ACC112 (cell line): ENCODE results near the gene SLC22A17.
A peak's percentile ranks its signal among the peaks of the same experiment; 100 is the strongest.

ENCODE experiments used
- H2AFZ ChIP-seq: fragments of 200-600 bp; sonication (generic); one replicate; pipeline ENCODE4 v1.6.0; 2017; ENCODE audit warnings: antibody characterized with exemption, low read length; ENCODE audit not compliant: unreplicated experiment
- H3K27ac ChIP-seq: fragments of 200-600 bp; sonication (generic); 2 replicates; pipeline ENCODE4 v1.5.1; 2014; ENCODE audit warnings: low read depth, mild to moderate bottlenecking, antibody characterized with exemption, low read length, moderate library complexity
- H3K27me3 ChIP-seq: fragments of 200-600 bp; sonication (generic); 2 replicates; pipeline ENCODE4 v1.6.1; 2014; ENCODE audit warnings: mild to moderate bottlenecking, antibody characterized with exemption, low read length, moderate library complexity, mixed read lengths; ENCODE audit not compliant: insufficient read depth
- H3K36me3 ChIP-seq: fragments of 200-600 bp; sonication (generic); 2 replicates; pipeline ENCODE4 v1.6.1; 2016; ENCODE audit warnings: mild to moderate bottlenecking, antibody characterized with exemption, low read length, moderate library complexity, mixed read lengths; ENCODE audit not compliant: insufficient read depth
- H3K4me1 ChIP-seq: fragments of 200-600 bp; sonication (generic); one replicate; pipeline ENCODE4 v1.6.1; 2016; ENCODE audit warnings: low read length, mixed read lengths; ENCODE audit not compliant: insufficient read depth, unreplicated experiment, control insufficient read depth
- H3K4me3 ChIP-seq: fragments of 200-600 bp; sonication (generic); 2 replicates; pipeline ENCODE4 v1.5.1; 2014; ENCODE audit warnings: mild to moderate bottlenecking, low read depth, low read length
- H3K79me2 ChIP-seq: fragments of 200-600 bp; sonication (generic); one replicate; pipeline ENCODE4 v1.6.0; 2016; ENCODE audit warnings: low read length; ENCODE audit not compliant: control insufficient read depth, unreplicated experiment, insufficient read depth

The SLC22A17 gene

GRCh38 chr14:23302290-23303225 is 50.1 kb downstream of the SLC22A17 start, which contains the start of gene PPP1R3E:
Gene PPP1R3E, minus strand, starts transcription at chr14:23302859. Its CDS starts 283 bp downstream, at chr14:23302576.
- Histone ChIP-seq H3K79me2 (peaks cover 15% of the 10 kb centered on the region), H2AFZ (peak within 1 kb of the TSS; percentile 96), H3K27ac (peak within 1 kb of the TSS; percentile 81), H3K4me1 (peaks cover 35% of the 10 kb centered on the region), H3K36me3 (no peaks in the 10 kb centered on the region), H3K27me3 (no peaks in the 10 kb centered on the region), H3K4me3 (peak within 1 kb of the TSS; percentile 95)

GRCh38 chr14:23301969-23302289 is 50.8 kb downstream of the SLC22A17 start:
- Histone ChIP-seq H3K4me1 (peaks cover 34% of the 10 kb centered on the region), H2AFZ (peak overlapping the region; percentile 96), H3K27ac (peak overlapping the region; percentile 81), H3K79me2 (peaks cover 9% of the 10 kb centered on the region), H3K27me3 (no peaks in the 10 kb centered on the region), H3K4me3 (peak overlapping the region; percentile 95), H3K36me3 (no peaks in the 10 kb centered on the region)

GRCh38 chr14:23301288-23301968 is 51.3 kb downstream of the SLC22A17 start:
- Histone ChIP-seq H3K4me3 (peak overlapping the region; percentile 95), H3K27me3 (no peaks in the 10 kb centered on the region), H3K4me1 (peaks cover 34% of the 10 kb centered on the region), H3K36me3 (no peaks in the 10 kb centered on the region), H2AFZ (peak overlapping the region; percentile 53), H3K27ac (peak overlapping the region; percentile 98), H3K79me2 (peaks cover 6% of the 10 kb centered on the region)

- Histone ChIP-seq H3K4me1 (peaks cover 30% of the 10 kb centered on the region), H2AFZ (peak overlapping the region; percentile 82), H3K36me3 (no peaks in the 10 kb centered on the region), H3K27ac (peak overlapping the region; percentile 98), H3K79me2 (peaks cover 6% of the 10 kb centered on the region), H3K4me3 (peak overlapping the region; percentile 92), H3K27me3 (no peaks in the 10 kb centered on the region)
Observed at GRCh38 chr14:23300687-23301223, 51.9 kb downstream of the SLC22A17 start.

GRCh38 chr14:23299986-23300686 is 52.6 kb downstream of the SLC22A17 start:
- H3K27me3 ChIP-seq, result no peaks in the 10 kb centered on the region
- peaks cover 28% of the 10 kb centered on the region for H3K4me1 ChIP-seq
- H3K27ac ChIP-seq, result peak overlapping the region; percentile 98
- peak overlapping the region; percentile 17 for H2AFZ ChIP-seq
- H3K4me3 ChIP-seq, result peak overlapping the region; percentile 92
- H3K36me3 ChIP-seq, result no peaks in the 10 kb centered on the region
- peaks cover 6% of the 10 kb centered on the region for H3K79me2 ChIP-seq

- no peaks in the 10 kb centered on the region for H3K27me3 ChIP-seq
- H3K4me3 ChIP-seq, result peak overlapping the region; percentile 92
- H2AFZ ChIP-seq, result no peak overlapping the region
- peaks cover 6% of the 10 kb centered on the region for H3K79me2 ChIP-seq
- peaks cover 34% of the 10 kb centered on the region for H3K4me1 ChIP-seq
- peak overlapping the region; percentile 98 for H3K27ac ChIP-seq
- H3K36me3 ChIP-seq, result no peaks in the 10 kb centered on the region
Observed at GRCh38 chr14:23299211-23299957, 53.3 kb downstream of the SLC22A17 start.

- no peak overlapping the region for H2AFZ ChIP-seq
- H3K27me3 ChIP-seq, result no peaks in the 10 kb centered on the region
- H3K4me1 ChIP-seq, result peaks cover 34% of the 10 kb centered on the region
- H3K79me2 ChIP-seq, result peaks cover 6% of the 10 kb centered on the region
- 0 out of 2 replicates have a peak overlapping the region, but pooled peaks have one; percentile 59 for H3K4me3 ChIP-seq
- H3K27ac ChIP-seq, result peak overlapping the region; percentile 98
- H3K36me3 ChIP-seq, result no peaks in the 10 kb centered on the region
Observed at GRCh38 chr14:23297611-23298277, 54.9 kb downstream of the SLC22A17 start.

GRCh38 chr14:23297096-23297495 is 55.6 kb downstream of the SLC22A17 start:
- H3K36me3 ChIP-seq, result no peaks in the 10 kb centered on the region
- H3K27ac ChIP-seq, result no peak overlapping the region
- H3K79me2 ChIP-seq, result peaks cover 6% of the 10 kb centered on the region
- no peak overlapping the region for H2AFZ ChIP-seq
- no peak overlapping the region for H3K4me3 ChIP-seq
- H3K27me3 ChIP-seq, result no peaks in the 10 kb centered on the region
- peaks cover 34% of the 10 kb centered on the region for H3K4me1 ChIP-seq
